HFFc6 (cell line): Measurements from ENCODE around the gene PIGN. TPM values are rescaled to one million over a fixed set of nuclear protein-coding genes. Genes with fewer than 3 reads are reported as not detected.

Source experiments
- DNase-seq: peaks from one replicate; pipeline ENCODE4 v3.0.0-alpha.2; 2018
- H3K27ac Mint-ChIP-seq: 2 replicates; pipeline ENCODE4 v1.8.0; 2020; ENCODE audit warnings: mild to moderate bottlenecking, mixed read lengths
- H3K27me3 Mint-ChIP-seq: 2 replicates; pipeline ENCODE4 v1.8.0; 2021; ENCODE audit warnings: mild to moderate bottlenecking, moderate library complexity, mixed read lengths; ENCODE audit not compliant: insufficient read depth
- H3K36me3 Mint-ChIP-seq: 2 replicates; pipeline ENCODE4 v1.8.0; 2021; ENCODE audit warnings: low read depth, mixed read lengths
- H3K4me1 Mint-ChIP-seq: 2 replicates; pipeline ENCODE4 v1.8.0; 2020; ENCODE audit warnings: low read depth, mixed read lengths
- H3K4me3 Mint-ChIP-seq: 2 replicates; pipeline ENCODE4 v1.8.0; 2020; ENCODE audit warnings: mild to moderate bottlenecking, moderate library complexity, mixed read lengths
- H3K9me3 Mint-ChIP-seq: 2 replicates; pipeline ENCODE4 v1.8.0; 2020; ENCODE audit warnings: mild to moderate bottlenecking, mixed read lengths
- CTCF ChIP-seq: fragments of 200-600 bp; sonication (generic); IDR thresholded peaks from 2 replicates; pipeline ENCODE4 v1.5.0; 2021; ENCODE audit warnings: antibody characterized with exemption, mild to moderate bottlenecking
- total RNA-seq, 6 experiments: library from RNA; stranded (reverse); fragmentation: NEBNext Ultra II Directional; extraction: Animal tissue kit (Norgen Biotek cat#: 25700); gene quantifications; 2 replicates in 1 of 6; 3 replicates in 5 of 6; pipeline ENCODE4 v1.2.3, GENCODE V29; 2021

PIGN gene
- total RNA-seq, 6 experiments from 2014 or later, result 21.0 to 25.9 (median 24.7) TPM

GRCh38 chr18:62109676-62110075, 77.2 kb downstream of the PIGN start:
- H3K27ac Mint-ChIP-seq, result no peak overlapping the region
- peaks cover 5% of the 10 kb centered on the region; the same call in 1 of the 2 replicates for H3K36me3 Mint-ChIP-seq
- no peak overlapping the region for H3K4me3 Mint-ChIP-seq
- DNase-seq, result no peak
- no peak for TF ChIP-seq CTCF
- no peaks in the 10 kb centered on the region for H3K9me3 Mint-ChIP-seq
- H3K27me3 Mint-ChIP-seq, result no peaks in the 10 kb centered on the region
- peaks cover 17% of the 10 kb centered on the region; the same call in 1 of the 2 replicates for H3K4me1 Mint-ChIP-seq

- no peak for DNase-seq
- no peaks in the 10 kb centered on the region for H3K9me3 Mint-ChIP-seq
- H3K27me3 Mint-ChIP-seq, result no peaks in the 10 kb centered on the region
- H3K27ac Mint-ChIP-seq, result no peak overlapping the region
- no peak for TF ChIP-seq CTCF
- H3K4me3 Mint-ChIP-seq, result no peak overlapping the region
- peaks cover 5% of the 10 kb centered on the region; the same call in 1 of the 2 replicates for H3K36me3 Mint-ChIP-seq
- H3K4me1 Mint-ChIP-seq, result peaks cover 17% of the 10 kb centered on the region; the same call in 1 of the 2 replicates
Measured at GRCh38 chr18:62107881-62108280, 79.0 kb downstream of the PIGN start.

- H3K4me1 Mint-ChIP-seq, result peaks cover 17% of the 10 kb centered on the region; the same call in 1 of the 2 replicates
- no peak for TF ChIP-seq CTCF
- DNase-seq, result no peak
- H3K9me3 Mint-ChIP-seq, result no peaks in the 10 kb centered on the region
- no peak overlapping the region for H3K4me3 Mint-ChIP-seq
- no peak overlapping the region for H3K27ac Mint-ChIP-seq
- H3K36me3 Mint-ChIP-seq, result peaks cover 5% of the 10 kb centered on the region; the same call in 1 of the 2 replicates
- no peaks in the 10 kb centered on the region for H3K27me3 Mint-ChIP-seq
Measured at GRCh38 chr18:62106271-62106670, 80.6 kb downstream of the PIGN start.

GRCh38 chr18:62105376-62105775, 81.5 kb downstream of the PIGN start:
- peaks cover 17% of the 10 kb centered on the region; the same call in 1 of the 2 replicates for H3K4me1 Mint-ChIP-seq
- no peak for DNase-seq

GRCh38 chr18:62102221-62102620, 84.6 kb downstream of the PIGN start:
- no peak for DNase-seq
- Mint-ChIP-seq H3K27me3 (no peaks in the 10 kb centered on the region), H3K4me1 (peaks cover 6% of the 10 kb centered on the region; the same call in 1 of the 2 replicates), H3K4me3 (no peak overlapping the region), H3K36me3 (peaks cover 25% of the 10 kb centered on the region), H3K27ac (no peak overlapping the region), H3K9me3 (no peaks in the 10 kb centered on the region)
- TF ChIP-seq CTCF, result no peak

More at GRCh38 chr18:62105376-62105775, 81.5 kb downstream of the PIGN start:
- Mint-ChIP-seq H3K4me3 (no peak overlapping the region), H3K27me3 (no peaks in the 10 kb centered on the region), H3K36me3 (peaks cover 5% of the 10 kb centered on the region; the same call in 1 of the 2 replicates), H3K27ac (no peak overlapping the region), H3K9me3 (no peaks in the 10 kb centered on the region)
- no peak for TF ChIP-seq CTCF

- H3K9me3 Mint-ChIP-seq, result no peaks in the 10 kb centered on the region
- H3K27me3 Mint-ChIP-seq, result no peaks in the 10 kb centered on the region
- H3K36me3 Mint-ChIP-seq, result peaks cover 21% of the 10 kb centered on the region
- no peak for TF ChIP-seq CTCF
- no peak overlapping the region for H3K27ac Mint-ChIP-seq
- H3K4me3 Mint-ChIP-seq, result no peak overlapping the region
- no peak for DNase-seq
- peaks cover 1% of the 10 kb centered on the region; the same call in 1 of the 2 replicates for H3K4me1 Mint-ChIP-seq
Measured at GRCh38 chr18:62101321-62101721, 85.5 kb downstream of the PIGN start.
